ENCODE data around the gene NTRK2.

GRCh38 chr9:84975926-84976325 is 306.4 kb downstream of the NTRK2 start:
- no peak for TF ChIP-seq CTCF (IDR thresholded peaks at IDR 0.05)
- TF ChIP-seq POLR2A (IDR thresholded peaks at IDR 0.05) = no peak
